NCI-H1436 (cell line): ENCODE measurements around the gene TCF7L1.
"Not testable (repeated sequence)": the region's sequence is repeated elsewhere in the genome, so short reads cannot be mapped to it uniquely, and the experiment has no call there.

Experiments used
- DNase-seq: peaks from one replicate; lab custom pipeline; 2025; lab: John Stamatoyannopoulos, UW

TCF7L1 gene

DNA sequence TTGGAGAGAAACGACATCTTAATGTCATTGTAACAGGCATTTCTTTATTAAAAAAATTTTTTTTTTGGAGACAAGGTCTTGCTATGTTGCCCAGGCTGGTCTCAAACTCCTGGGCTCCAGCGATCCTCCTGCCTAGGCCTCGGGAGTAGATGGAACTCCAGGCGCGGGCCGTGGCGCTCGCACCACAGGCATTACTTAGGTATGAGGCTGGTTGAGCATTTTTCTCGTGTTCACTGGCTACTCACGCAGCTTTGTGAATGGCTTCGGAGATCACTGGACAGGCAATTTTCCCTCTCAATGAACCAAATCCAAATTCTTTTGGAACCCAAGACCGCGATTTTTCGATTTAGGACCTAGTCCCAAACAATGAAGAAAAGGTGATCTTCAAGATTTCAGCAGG is 795 bp upstream of the TCF7L1 start:
- no peak for DNase-seq

DNA sequence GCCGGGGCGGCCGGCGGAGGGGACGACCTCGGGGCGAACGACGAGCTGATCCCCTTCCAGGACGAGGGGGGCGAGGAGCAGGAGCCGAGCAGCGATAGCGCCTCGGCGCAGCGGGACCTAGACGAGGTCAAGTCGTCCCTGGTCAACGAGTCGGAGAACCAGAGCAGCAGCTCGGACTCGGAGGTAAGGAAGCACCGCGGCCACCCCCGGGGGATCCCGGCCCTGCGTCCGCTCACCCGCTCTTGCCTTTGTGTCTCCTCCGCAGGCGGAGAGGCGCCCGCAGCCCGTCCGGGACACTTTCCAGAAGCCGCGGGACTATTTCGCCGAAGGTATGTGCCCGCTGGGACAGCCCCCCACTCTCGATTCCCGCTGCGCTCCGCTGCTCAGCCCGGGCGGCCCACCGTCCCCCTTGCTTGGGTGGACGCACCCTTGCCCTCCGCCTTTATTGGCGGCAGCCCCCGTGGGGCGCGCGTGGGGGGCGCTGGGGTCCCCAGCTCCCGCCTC is 611 bp downstream of the TCF7L1 start:
- no peak for DNase-seq

DNA sequence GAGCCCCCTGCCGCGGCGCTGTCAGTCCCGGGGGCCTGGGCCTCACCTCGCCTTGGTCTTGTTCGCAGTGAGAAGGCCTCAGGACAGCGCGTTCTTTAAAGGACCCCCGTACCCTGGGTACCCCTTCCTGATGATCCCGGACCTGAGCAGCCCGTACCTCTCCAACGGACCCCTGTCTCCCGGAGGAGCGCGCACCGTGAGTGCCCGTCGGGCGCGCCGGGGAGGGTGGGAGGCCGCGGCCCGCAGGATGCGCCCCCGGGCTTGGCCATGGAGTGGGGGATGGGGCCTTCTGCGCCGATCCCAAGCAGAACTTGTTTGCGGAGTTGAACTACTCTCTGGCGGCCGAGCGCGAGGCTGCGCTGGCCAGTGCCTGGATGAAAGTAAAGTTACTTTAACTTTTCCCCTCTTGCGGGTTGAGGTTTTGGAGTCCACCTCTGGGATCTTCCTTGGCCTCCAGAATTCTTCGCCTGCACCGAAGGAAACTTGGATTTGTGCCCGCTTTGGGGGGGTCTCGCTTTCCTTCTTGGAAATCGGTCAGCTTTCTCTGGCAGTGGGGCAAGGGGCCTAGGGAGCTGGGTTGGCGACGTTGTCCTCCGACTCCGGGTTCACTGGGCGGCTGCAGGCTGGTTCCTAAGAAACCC is 1.2 kb downstream of the TCF7L1 start:
- no peak for DNase-seq

DNA sequence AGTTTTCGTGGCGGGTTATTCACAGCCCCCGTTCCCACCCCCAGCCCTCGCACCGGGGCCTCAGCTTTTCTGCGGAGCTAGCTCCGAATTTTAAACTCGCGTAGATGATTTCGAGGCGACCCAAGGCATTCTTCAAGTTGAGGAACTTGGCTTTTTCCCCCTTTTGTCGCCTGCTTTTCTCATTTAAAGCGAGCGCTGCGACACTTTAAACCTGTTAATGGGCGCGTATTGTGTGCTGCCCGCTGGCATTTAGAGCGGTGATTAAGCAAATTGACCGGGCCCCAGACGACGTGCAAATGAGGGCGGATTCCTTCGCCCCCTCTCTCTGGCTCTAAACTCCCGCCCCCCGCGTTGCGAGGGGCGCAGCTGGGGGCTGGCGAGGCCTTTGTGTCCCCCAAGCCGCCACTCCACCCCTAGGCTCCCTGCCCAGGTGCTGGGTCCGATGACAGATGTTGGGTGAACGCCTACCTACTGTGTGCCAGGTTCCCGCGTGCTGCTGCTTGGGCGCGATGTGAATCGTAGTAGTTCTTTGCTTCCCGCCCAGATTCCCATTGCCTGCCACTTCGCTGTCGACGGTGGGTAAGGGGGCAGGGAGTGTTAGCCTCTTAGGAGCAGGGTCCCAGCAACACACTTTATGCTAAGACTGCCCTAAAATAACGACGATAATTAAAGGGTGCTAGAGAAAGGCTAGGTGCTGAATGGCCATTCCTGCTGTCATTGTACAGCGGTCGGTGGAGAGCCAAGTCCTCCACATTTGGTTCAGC is 1.9 kb downstream of the TCF7L1 start:
- no peak for DNase-seq

DNA sequence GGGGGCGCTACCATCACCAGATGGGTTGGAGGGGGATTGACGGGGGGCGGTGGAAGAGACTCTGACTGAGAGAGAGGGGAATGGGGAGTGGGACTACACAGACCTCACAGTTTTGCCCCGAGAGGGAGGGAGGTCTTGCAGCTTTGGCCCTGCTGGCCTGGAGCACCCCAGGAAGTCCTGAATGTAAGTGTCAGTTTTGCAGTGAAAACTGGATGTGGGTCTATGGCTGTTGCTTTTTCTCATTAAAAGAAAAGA is 2.4 kb downstream of the TCF7L1 start:
- no peak for DNase-seq

DNA sequence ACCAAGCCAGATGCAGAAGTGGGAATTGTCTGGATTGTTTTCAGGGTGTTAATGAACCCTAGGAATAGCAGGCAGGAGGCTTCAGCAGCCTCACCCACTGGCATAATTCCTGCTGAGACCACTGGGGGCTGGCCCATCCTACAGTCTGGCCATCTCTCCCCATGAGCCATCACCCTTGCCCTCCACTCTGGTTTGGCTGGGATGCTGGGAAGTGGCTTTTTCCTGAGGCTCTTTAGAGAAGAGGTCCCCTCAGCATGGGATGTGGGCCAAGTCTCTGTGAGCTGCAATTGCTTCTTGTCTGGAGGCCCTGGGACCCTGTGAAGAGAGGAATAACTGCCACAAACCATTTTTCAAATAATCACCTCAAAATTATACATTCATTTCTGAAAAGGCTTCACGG is 4.0 kb downstream of the TCF7L1 start:
- DNase-seq = no peak

DNA sequence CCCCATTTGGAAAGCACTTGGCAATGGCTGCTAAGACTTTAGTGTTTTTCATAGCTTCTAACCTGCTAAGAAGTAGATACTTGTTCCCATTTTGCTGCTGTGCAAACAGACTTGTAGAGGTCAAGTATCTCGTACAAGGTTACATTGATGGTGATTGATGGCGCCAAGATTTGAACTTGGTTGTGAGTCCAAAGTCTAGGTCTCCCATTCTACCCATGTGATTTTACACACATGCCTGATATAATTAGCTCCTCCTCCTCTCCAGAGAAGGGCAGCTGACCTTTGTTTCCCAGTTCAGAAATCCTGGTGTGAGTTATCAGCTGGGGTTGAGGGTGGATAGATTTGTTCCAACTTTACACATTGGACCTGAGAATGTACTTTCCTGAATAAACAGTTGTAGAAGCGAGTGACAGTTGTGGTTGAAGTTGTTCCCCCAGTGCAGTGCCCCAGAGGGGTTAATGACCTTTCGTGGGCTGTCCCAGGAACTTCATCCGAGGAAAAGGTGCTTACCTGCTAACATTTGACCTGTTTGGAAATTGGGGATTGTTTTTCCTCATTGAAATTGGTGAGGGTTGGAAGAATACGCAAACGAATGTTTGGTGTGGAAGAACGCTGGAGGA is 10.4 kb downstream of the TCF7L1 start:
- DNase-seq = no peak

DNA sequence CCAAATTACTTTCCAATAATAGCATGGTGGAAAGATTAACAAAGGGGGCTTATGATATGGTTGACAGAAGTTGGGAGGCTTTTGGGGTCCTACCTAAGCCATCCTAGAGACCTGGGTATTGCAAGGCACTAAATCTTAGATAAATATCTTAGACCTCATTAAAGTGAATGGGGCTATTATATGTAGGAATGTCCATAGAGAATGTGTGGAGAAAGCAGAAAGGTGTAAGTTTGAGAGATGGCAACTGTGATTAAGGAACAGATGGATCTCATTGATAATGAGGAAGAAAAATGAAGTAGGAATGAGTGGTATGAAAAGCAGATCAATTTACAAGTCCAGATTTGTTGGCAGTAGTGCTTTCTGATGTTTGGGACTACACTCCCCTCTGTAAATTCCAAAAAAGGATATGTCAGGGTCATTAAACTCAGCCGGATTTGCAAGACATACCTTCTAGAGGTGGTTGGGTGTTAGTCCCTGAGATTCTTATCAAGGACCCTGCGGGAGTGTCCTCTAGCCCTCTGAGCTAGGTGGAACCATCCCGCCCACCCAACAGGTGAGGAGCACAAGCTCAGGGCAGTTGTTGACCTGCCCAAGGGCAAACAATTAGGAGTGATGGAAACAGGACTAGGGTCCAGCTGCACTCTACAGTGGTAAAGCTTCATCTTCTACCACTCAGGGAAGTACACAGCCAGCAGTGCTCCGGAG is 12.1 kb downstream of the TCF7L1 start:
- no peak for DNase-seq

DNA sequence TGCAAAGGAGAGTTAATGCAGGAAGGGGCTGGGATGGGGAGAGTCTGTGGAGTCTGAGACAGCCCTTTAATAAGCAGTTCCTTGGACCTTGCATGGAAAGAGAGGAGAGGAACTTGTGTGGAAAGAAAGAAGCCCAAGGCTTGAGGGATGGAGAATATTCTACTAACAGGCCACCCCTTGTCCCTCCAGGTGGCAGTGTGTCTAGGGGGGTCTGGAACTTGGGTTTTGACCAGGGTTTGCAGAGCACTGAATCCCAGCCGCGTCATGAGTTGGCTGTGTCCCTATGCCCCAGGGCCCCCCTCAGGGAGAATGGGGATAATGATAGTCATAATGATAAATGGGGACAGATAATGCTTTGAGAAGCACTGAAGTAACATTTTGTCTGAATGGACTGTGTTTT is 15.0 kb downstream of the TCF7L1 start:
- no peak for DNase-seq

DNA sequence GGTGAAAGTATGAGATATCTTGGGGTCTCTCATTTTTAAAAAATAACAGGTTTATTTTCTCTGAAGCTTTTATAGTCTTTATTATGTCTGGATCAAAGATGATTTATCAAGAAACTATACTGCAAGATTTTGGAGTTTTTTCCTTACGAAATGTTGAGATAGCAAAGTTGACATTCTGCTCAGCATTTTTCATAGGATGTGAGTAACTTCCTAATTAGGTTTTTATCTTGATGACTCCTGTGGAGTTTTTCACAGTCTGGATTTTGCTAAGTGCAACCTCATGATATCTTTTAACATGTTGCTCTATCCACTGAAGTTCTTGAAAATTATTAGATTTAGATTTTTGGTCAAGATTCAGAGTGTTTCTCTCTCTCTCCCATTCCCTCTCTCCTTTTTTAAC is 17.8 kb downstream of the TCF7L1 start:
- no peak for DNase-seq

DNA sequence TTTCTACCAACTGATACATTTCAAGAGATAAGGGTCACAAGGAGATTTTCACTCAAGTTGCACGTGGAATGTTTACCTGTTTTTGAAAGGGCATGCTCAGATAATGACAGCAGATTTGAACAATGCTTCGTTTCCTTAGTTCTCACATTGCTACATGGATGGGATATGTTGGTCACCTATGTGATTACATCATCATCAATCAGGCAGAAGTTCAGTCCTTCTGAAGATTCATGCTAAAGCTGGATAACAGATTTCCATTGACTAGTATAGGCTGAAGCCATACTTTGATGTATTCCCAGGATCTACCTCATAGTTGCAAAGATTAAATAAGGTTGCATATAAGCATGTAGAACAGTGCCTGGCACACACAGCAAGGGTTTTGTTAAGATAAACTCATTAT is 19.7 kb downstream of the TCF7L1 start:
- no peak for DNase-seq

DNA sequence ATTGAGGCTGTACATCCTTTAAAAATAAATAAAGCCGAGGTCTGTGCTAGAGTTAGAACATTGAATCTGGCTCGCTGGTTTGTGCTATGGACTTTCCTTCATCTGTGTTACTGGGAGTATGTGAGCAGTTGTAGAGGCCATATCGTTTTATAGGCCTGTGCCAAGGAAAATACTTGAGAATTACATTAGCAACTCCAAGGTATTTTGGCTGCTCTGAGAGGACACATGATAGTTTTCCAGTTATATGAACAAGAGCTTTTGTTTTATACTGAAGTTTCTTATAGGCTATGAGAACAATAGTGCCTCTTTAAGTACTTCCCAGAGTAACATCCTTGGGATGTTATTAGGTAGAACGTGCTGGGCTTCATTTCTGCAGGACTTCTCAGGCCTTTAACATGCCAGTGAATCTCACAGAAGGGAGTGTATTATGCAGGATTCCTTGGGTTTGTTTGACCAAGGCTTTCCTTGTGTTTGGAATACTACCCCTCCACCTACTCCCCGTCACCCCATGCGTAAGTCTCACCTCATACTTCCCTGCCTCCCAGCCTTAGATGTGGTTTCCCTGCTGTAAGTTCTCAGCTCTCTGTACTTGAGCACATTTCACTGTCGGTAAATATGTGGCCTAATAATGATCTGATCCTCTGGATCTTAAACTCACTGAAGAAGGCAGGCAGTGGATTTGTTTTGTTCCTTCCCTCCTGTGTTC is 21.0 kb downstream of the TCF7L1 start:
- no peak for DNase-seq

DNA sequence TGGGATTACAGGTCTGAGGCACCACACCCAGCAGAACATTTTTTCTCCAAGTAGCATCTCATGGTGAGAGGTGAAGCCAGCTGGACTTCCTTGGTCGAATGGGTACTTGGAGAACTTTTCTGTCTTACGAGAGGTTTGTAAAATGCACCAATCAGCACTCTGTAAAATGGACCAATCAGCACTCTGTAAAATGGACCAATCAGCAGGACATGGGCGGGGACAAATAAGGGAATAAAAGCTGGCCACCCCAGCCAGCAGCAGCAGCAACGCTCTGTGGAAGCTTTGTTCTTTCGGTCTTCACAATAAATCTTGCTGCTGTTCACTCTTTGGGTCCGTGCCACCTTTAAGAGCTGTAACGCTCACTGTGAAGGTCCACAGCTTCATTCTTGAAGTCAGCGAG is 21.9 kb downstream of the TCF7L1 start:
- not testable (repeated sequence) for DNase-seq

DNA sequence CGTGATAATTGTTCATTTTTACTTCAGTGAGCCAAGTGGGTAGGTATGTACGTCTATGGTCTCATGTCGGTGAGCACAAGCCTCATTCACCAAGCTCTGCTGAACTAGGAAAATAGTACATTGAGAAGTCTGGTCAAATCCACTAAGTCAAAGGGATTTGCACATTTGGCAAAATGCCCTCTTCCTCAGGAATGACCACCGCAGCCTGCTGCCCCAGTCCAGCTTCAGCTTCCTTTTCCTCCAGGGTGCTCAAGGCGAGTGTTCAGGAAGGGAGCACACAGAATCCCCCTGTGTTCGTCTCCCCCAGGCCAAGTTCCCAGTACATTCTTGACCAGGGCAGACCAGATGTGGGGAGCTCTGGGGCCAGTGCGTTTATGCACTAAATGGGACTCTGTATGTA is 23.0 kb downstream of the TCF7L1 start:
- no peak for DNase-seq

DNA sequence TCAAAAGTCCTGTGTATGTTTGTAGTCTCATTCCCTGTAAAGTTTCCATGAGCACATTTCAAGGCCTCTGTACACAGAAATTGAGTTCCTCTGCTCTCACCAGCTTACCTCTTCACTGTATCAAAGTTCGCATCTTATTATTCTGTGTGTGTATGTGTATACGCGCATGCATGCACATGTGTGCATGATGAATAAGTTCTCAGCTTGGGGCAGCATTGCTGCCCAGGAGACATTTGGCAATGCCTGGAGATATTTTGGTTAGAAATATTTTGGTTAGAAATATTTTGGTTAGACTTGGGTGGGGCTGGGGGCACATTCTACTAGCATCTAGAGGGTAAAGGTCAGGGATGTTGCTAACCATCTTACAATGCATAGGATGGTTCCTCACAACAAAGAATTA is 23.4 kb downstream of the TCF7L1 start:
- DNase-seq = no peak

DNA sequence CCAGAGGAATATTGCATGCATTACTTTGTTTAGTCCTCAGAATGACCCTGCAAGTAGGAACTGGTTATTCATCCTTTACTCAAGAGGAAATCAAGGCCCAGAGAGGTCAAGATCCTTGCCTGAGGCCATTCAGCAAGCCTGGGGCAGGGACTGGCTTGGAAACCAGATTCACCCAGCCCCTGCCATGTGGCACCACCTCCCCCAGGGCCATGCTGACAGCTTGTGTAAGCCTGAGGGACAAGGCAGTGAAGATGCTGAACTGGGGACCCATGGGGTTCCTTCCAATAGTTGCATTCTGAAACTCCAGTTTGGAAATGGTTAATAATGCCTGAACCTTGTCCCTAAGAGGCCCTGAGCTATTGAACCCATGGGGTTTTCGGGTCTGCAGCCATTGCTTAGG is 24.2 kb downstream of the TCF7L1 start:
- DNase-seq = no peak

DNA sequence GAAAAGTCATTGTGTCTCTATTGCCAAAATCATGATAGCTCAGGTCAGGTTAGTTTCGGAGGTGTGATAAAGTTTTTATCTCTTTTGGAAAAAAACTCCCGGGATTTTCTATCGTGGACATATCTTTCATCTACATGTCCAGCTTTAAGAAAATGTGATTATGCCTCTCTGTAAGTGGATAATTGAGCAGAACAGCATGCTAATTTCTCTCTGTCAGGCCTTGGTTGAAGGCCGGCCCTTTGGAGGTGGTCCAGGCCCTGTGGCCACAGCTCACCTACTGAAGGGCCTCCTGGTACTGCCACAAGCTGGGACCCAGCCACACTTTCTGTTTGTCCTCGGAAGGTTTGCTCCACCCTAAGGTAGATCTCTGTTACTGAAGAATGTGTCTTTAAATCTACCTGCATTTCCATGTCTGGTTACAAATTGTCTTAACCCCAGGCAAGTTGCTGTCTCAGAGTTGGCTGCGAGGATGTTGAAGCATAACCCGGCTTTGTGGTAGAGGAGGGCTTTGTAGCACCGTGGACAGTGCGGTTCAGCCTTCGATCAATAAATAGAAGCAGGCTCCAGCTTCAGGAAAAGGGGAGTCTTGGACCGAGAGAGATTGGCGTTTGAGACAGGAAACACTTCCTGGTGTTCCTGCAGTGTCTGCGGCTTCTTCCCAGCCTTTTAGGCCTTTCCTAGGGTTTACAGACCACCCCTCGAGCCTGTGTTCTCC is 25.5 kb downstream of the TCF7L1 start:
- DNase-seq = no peak

DNA sequence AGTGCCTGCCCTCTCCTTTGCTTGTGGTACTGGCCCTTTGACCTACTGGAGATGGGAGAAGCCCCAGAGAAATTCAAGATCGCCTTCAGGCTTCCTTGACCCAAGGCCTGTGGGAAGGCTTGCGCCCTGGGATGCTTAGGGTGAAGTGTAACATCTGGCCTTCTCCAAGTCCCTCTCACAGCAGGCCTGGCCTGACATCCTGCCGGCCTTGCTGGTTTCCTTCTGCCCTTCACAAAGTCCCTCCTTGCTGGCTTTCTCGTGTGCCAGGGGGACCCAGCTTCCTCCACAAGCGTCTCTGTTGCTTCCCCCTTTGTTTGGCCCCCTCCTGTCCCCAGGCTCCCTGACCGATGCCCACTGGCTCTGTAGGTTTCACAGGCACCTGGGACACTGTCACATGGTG is 26.4 kb downstream of the TCF7L1 start:
- DNase-seq = no peak

DNA sequence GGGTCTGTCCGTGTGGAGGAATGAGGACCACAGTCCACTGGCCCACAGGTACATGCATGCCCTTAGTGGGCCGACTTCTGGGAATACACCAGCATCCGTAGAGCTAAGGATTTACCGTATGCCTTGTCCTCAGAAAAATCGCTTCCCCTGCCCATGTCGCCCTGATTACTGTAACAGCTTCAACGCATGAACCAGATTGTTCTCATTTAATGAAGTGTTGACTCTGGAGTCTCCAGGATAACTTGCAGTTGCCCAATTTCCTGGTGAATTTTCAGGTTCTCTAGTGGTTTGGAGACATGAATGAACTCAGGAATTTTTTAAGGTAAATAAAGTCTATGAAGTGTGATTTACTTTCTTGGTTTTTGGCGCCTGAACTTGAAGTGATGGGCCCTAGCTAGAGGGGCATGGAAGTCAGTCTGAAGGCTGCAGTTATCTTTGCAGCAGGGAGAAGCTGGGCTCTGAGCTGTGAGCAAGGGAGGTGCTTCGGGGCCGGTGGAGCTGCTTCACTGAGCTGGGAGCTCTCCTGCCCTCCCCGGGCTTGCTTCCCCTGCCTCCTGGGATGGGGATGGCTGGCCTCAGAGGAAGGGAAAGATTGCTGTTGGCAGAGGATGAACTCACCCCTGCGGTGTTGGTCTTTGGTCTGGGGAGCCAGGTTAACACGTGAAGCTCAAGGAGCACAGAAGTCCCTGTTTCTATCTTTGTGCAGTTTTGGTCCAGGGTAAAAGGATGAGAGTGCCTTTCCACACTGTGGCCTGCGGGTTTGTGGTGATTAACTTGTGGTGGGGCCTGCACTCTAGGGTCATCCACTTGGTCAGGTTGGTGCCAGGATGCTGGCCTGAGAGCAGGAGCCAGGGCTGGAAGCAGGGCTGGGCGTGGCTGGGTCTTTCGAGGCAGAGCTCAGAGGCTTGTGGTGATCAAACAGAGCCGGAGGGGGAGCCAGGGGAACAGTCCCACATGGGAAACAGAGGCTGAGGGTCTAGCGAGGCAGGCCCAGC is 28.1 kb downstream of the TCF7L1 start:
- no peak for DNase-seq

DNA sequence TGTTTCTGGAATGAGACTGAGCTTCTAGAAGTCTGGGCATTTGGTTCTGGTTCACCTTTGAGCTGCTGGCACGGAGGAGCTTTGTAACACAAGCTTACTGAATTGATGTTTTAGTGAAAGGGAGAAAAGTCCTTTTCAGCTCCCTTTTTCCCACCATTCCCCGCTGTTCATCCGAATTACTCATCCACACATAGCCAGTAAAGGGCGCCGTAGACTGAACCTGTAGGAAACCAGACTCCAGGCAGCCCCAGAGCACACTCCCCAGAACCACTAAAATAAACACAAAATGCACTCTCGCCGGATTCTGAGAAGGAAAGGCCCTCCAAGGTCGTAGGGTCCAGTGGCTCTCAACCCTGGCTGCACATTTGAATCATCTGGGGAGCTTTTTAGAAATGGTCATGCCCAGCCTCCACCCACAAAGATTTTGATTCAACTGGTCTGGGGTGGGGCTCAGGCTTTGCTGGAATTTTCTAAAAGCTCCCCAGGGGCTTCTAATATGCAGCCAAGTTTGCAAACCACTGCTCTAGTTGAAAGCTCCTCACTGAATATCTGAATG is 29.6 kb downstream of the TCF7L1 start:
- no peak for DNase-seq
